ENCODE data around the gene ZNF385B.

ZNF385B gene

GRCh38 chr2:179572544-179572943 lies 288.9 kb downstream of the ZNF385B start:
- DNase-seq (no peak), ATAC-seq (ENCODE audit: insufficient read depth, low read depth) (no peak)
- Histone ChIP-seq H3K27ac (ENCODE audit: low read length) (no peak overlapping the region), H3K4me2 (ENCODE audit: insufficient read depth, low read length) (no peak overlapping the region), H2AFZ (ENCODE audit: low read depth, low read length) (no peak overlapping the region), H3K79me2 (ENCODE audit: insufficient read depth, low read length) (no peaks in the 10 kb centered on the region), H3K36me3 (ENCODE audit: insufficient read depth, low read length) (no peaks in the 10 kb centered on the region), H3K9me3 (ENCODE audit: insufficient read depth, low read length, severe bottlenecking) (no peaks in the 10 kb centered on the region), H3K27me3 (ENCODE audit: insufficient read depth, low read length, poor library complexity) (no peaks in the 10 kb centered on the region), H3K4me3 (ENCODE audit: low read depth in 1 of 2, low read length in 2 of 2) (no peak overlapping the region), H4K20me1 (ENCODE audit: insufficient read depth, low read length) (no peaks in the 10 kb centered on the region), H3K4me1 (ENCODE audit: insufficient read depth, low read length) (no peaks in the 10 kb centered on the region), H3K9ac (ENCODE audit: low read depth, low read length) (no peak overlapping the region)
- TF ChIP-seq CTCF (IDR thresholded peaks at IDR 0.05; ENCODE audit: borderline replicate concordance, extremely low read depth, low read length, poor library complexity, severe bottlenecking) (no peak), EZH2 (IDR thresholded peaks at IDR 0.05; ENCODE audit: borderline replicate concordance, low read depth, low read length, severe bottlenecking) (no peak)

GRCh38 chr2:179571721-179572120 lies 289.7 kb downstream of the ZNF385B start:
- Histone ChIP-seq H3K9ac (ENCODE audit: low read depth, low read length) (no peak overlapping the region), H3K27me3 (ENCODE audit: insufficient read depth, low read length, poor library complexity) (no peaks in the 10 kb centered on the region), H3K9me3 (ENCODE audit: insufficient read depth, low read length, severe bottlenecking) (no peaks in the 10 kb centered on the region), H3K79me2 (ENCODE audit: insufficient read depth, low read length) (no peaks in the 10 kb centered on the region), H2AFZ (ENCODE audit: low read depth, low read length) (no peak overlapping the region), H3K4me3 (ENCODE audit: low read depth in 1 of 2, low read length in 2 of 2) (no peak overlapping the region), H3K4me1 (ENCODE audit: insufficient read depth, low read length) (no peaks in the 10 kb centered on the region), H3K4me2 (ENCODE audit: insufficient read depth, low read length) (no peak overlapping the region), H4K20me1 (ENCODE audit: insufficient read depth, low read length) (no peaks in the 10 kb centered on the region), H3K27ac (ENCODE audit: low read length) (no peak overlapping the region), H3K36me3 (ENCODE audit: insufficient read depth, low read length) (no peaks in the 10 kb centered on the region)
- no peak for DNase-seq
- no peak for ATAC-seq (ENCODE audit: insufficient read depth, low read depth)
- TF ChIP-seq EZH2 (IDR thresholded peaks at IDR 0.05; ENCODE audit: borderline replicate concordance, low read depth, low read length, severe bottlenecking) (no peak), CTCF (IDR thresholded peaks at IDR 0.05; ENCODE audit: borderline replicate concordance, extremely low read depth, low read length, poor library complexity, severe bottlenecking) (no peak)

GRCh38 chr2:179571252-179571651 lies 290.2 kb downstream of the ZNF385B start:
- no peak overlapping the region for H3K4me2 ChIP-seq (ENCODE audit: insufficient read depth, low read length)
- H4K20me1 ChIP-seq (ENCODE audit: insufficient read depth, low read length) = no peaks in the 10 kb centered on the region
- DNase-seq (no peak), ATAC-seq (ENCODE audit: insufficient read depth, low read depth) (no peak)
- H3K4me3 ChIP-seq (ENCODE audit: low read depth in 1 of 2, low read length in 2 of 2) = no peak overlapping the region
- no peak overlapping the region for H3K9ac ChIP-seq (ENCODE audit: low read depth, low read length)
- H3K27ac ChIP-seq (ENCODE audit: low read length) = no peak overlapping the region
- TF ChIP-seq EZH2 (IDR thresholded peaks at IDR 0.05; ENCODE audit: borderline replicate concordance, low read depth, low read length, severe bottlenecking) (no peak), CTCF (IDR thresholded peaks at IDR 0.05; ENCODE audit: borderline replicate concordance, extremely low read depth, low read length, poor library complexity, severe bottlenecking) (no peak)
- no peaks in the 10 kb centered on the region for H3K27me3 ChIP-seq (ENCODE audit: insufficient read depth, low read length, poor library complexity)
- H3K36me3 ChIP-seq (ENCODE audit: insufficient read depth, low read length) = no peaks in the 10 kb centered on the region
- no peaks in the 10 kb centered on the region for H3K4me1 ChIP-seq (ENCODE audit: insufficient read depth, low read length)
- H3K79me2 ChIP-seq (ENCODE audit: insufficient read depth, low read length) = no peaks in the 10 kb centered on the region
- H2AFZ ChIP-seq (ENCODE audit: low read depth, low read length) = no peak overlapping the region
- no peaks in the 10 kb centered on the region for H3K9me3 ChIP-seq (ENCODE audit: insufficient read depth, low read length, severe bottlenecking)

GRCh38 chr2:179569831-179570233 lies 291.6 kb downstream of the ZNF385B start:
- Histone ChIP-seq H3K4me3 (ENCODE audit: low read depth in 1 of 2, low read length in 2 of 2) (no peak overlapping the region), H3K79me2 (ENCODE audit: insufficient read depth, low read length) (no peaks in the 10 kb centered on the region), H3K4me1 (ENCODE audit: insufficient read depth, low read length) (no peaks in the 10 kb centered on the region), H3K36me3 (ENCODE audit: insufficient read depth, low read length) (no peaks in the 10 kb centered on the region), H4K20me1 (ENCODE audit: insufficient read depth, low read length) (no peaks in the 10 kb centered on the region), H3K9me3 (ENCODE audit: insufficient read depth, low read length, severe bottlenecking) (no peaks in the 10 kb centered on the region), H2AFZ (ENCODE audit: low read depth, low read length) (no peak overlapping the region), H3K27me3 (ENCODE audit: insufficient read depth, low read length, poor library complexity) (peaks cover 6% of the 10 kb centered on the region), H3K9ac (ENCODE audit: low read depth, low read length) (no peak overlapping the region), H3K27ac (ENCODE audit: low read length) (no peak overlapping the region), H3K4me2 (ENCODE audit: insufficient read depth, low read length) (no peak overlapping the region)
- DNase-seq = no peak
- no peak for TF ChIP-seq EZH2 (IDR thresholded peaks at IDR 0.05; ENCODE audit: borderline replicate concordance, low read depth, low read length, severe bottlenecking)
- no peak for TF ChIP-seq CTCF (IDR thresholded peaks at IDR 0.05; ENCODE audit: borderline replicate concordance, extremely low read depth, low read length, poor library complexity, severe bottlenecking)
- ATAC-seq (ENCODE audit: insufficient read depth, low read depth) = no peak

Data from DND-41 (cell line).